Heart right ventricle (tissue), 16 donors: Measurements from ENCODE around the gene AHCTF1. TPM values are rescaled to one million over a fixed set of nuclear protein-coding genes. Genes with fewer than 3 reads are reported as not detected.

ENCODE experiments used
- ATAC-seq, 8 donors: fragments of 200-7000 bp; cut with Tn5 transposase; one replicate each; pipeline ENCODE4 v1.9.1; 2020; ENCODE audit warnings: mild to moderate bottlenecking in 8 of 8, moderate library complexity in 8 of 8, moderate number of reproducible peaks in 1 of 8
- DNase-seq, 2 donors: peaks; one replicate each; pipeline ENCODE4 v3.0.0-alpha.2; 2020
- H3K27ac ChIP-seq, 10 donors: fragments of 200-600 bp; sonication (generic) in 2 of 10; one replicate each; pipeline versions ENCODE4 v1.5.0 to v1.8.0; 2020 to 2022; ENCODE audit warnings: mild to moderate bottlenecking in 3 of 10
- H3K27me3 ChIP-seq, 7 donors: fragments of 200-600 bp; one replicate each; pipeline ENCODE4 v1.8.0; 2021 to 2022; ENCODE audit warnings: mild to moderate bottlenecking in 2 of 7
- H3K36me3 ChIP-seq, 9 donors: fragments of 200-600 bp; sonication (generic) in 1 of 9; one replicate each; pipeline versions ENCODE4 v1.5.0 to v1.8.0; 2020 to 2022; ENCODE audit warnings: mild to moderate bottlenecking in 2 of 9
- H3K4me1 ChIP-seq, 9 donors: fragments of 200-600 bp; sonication (generic) in 1 of 9; one replicate each; pipeline versions ENCODE4 v1.5.0 to v1.8.0; 2020 to 2022; ENCODE audit warnings: mild to moderate bottlenecking in 4 of 9
- H3K4me3 ChIP-seq, 10 donors: fragments of 200-600 bp; sonication (generic) in 2 of 10; one replicate each; pipeline versions ENCODE4 v1.5.0 to v1.8.0; 2020 to 2022; ENCODE audit warnings: mild to moderate bottlenecking in 7 of 10, moderate library complexity in 2 of 10
- H3K9me3 ChIP-seq, 11 donors: fragments of 200-600 bp in 10 of 11; sonication (generic) in 2 of 11; one replicate each; pipeline versions ENCODE4 v1.5.0 to v1.8.0; 2013 to 2022; ENCODE audit warnings: mild to moderate bottlenecking in 2 of 11, control low read depth in 1 of 11, moderate library complexity in 1 of 11
- CTCF ChIP-seq, 9 donors: fragments of 200-600 bp; sonication (generic) in 2 of 9; IDR thresholded peaks; one replicate each; pipeline versions ENCODE4 v1.5.0 to v1.8.0; 2021 to 2022; ENCODE audit warnings: antibody characterized with exemption in 9 of 9, mild to moderate bottlenecking in 5 of 9, moderate library complexity in 1 of 9
- WGBS, 2 donors: extraction: QIAGEN DNeasy Blood & Tissue Kit; methylation state at CpG; one replicate each; pipeline ENCODE4 v1.1.7; 2013; ENCODE audit warnings: inconsistent platforms in 1 of 2; 5-methylcytosine and 5-hydroxymethylcytosine counted together
- intact Hi-C, 10 donors: fragments of 100-400 bp; cut with DNase I; formaldehyde crosslinking; loops; one replicate each; pipeline versions ENCODE4 v1.11.1 to v1.14.2; 2022
- polyA plus RNA-seq, 2 donors: library from polyadenylated mRNA; stranded (reverse); fragments of 200-250 nt; gene quantifications; one replicate each; pipeline ENCODE4 v1.2.3, GENCODE V29; 2013
- total RNA-seq, 10 donors: library from RNA; stranded (reverse); fragmentation: NEBNext Ultra II Directional in 3 of 10; extraction: Animal tissue kit (Norgen Biotek cat#: 25700) in 3 of 10; gene quantifications; one replicate each; pipeline versions ENCODE4 v1.2.1 to v1.2.4, GENCODE V29; 2021 to 2023
- donor health status: Arrhythmogenic right ventricular cardiomyopathy.
- donor health status: ischemic (EF 13 %, LVEDD 7.1; RV severe dilation, severe dysfunction).
- donor health status: healthy with polysubstance abuse.
- donor health status: DM: no; HTN: yes; CAD: no.
- donor health status: DM: no; HTN: no; CAD: no.
- donor health status: ischemic (EF 25% LVEDD 6.9; RV normal size, moderate dysfunction).
- donor health status: ischemic (EF 25% LVEDD 5.7; RV mildly dilated, moderate dysfunction).
- donor health status: healthy.
- donor health status: DM: yes; HTN: yes; CAD: no.
- donor health status: Ischemic cardiomyopathy.
- donor health status: ischemic (EF 35%, LVEDD 5.7; RV mildly dilated, moderate dysfunction).
- donor health status: nonischemic (EF 11% LVEDD 7.7; RV severe dilation, severe dysfunction).
- donor health status: DM: yes; HTN: yes; CAD: no.
- donor health status: PGD.
- donor health status: ischemic (EF 29% LVEDD 5.4; RV normal size, mild dysfunction).
- donor health status: nonischemic (EF 23%, LVEDD 6.1; RV moderate dilation, normal function).

AHCTF1 gene
- total and polyA plus RNA-seq, 12 donors = 5.7 to 29.2 (median 18.5) TPM

DNA sequence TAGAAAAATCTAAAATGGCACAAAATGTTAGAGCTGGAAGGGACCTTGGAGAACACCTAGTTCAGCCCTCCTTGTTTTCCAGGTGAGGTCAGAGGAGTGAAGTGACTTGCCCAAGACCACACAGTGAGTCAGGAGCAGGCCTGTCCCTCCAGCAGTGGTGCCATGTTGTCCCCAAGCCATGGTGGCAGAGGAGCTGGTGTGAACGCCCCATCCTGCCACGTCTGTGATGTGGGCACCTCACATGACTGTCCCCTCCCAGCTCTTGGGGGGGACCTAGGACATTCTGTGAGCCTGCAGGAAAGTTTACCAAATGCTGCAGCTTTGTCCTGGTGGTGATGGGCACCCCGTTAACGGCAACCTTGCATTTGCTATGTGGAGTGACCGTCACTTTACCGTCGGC, 141.4 kb downstream of the AHCTF1 start:
- intact Hi-C loops = no loop called here
- WGBS, 2 donors = 97 to 99% methylated on average over 7 of the region's 7 CpGs
- H3K27me3 ChIP-seq = peaks cover 0 to 7% (median 0%) of the 10 kb centered on the region in 7 donors
- H3K9me3 ChIP-seq = no peaks in the 10 kb centered on the region
- H3K4me3 ChIP-seq = no peak overlapping the region
- no peak overlapping the region for H3K27ac ChIP-seq
- DNase-seq = no peak
- TF ChIP-seq CTCF (IDR thresholded peaks at IDR 0.05) = no peak
- H3K4me1 ChIP-seq = peaks cover 0 to 26% (median 17%) of the 10 kb centered on the region in 9 donors
- ATAC-seq = no peak
- H3K36me3 ChIP-seq = no peaks in the 10 kb centered on the region

GRCh38 chr1:246789454-246790339, 142.1 kb downstream of the AHCTF1 start:
- intact Hi-C loops = no loop called here
- no peaks in the 10 kb centered on the region for H3K36me3 ChIP-seq
- no peak overlapping the region for H3K27ac ChIP-seq
- ATAC-seq (no peak), DNase-seq (no peak)
- peaks cover 0 to 26% (median 13%) of the 10 kb centered on the region in 9 donors for H3K4me1 ChIP-seq
- H3K27me3 ChIP-seq = peaks cover 0 to 7% (median 0%) of the 10 kb centered on the region in 7 donors
- TF ChIP-seq CTCF (IDR thresholded peaks at IDR 0.05) = no peak
- H3K4me3 ChIP-seq = peak overlapping the region in 3 of 10 donors; percentile 43 to 46 (median 45)
- H3K9me3 ChIP-seq = no peaks in the 10 kb centered on the region
- WGBS, 2 donors = 85 to 89% methylated on average over 25 of the region's 25 CpGs

Other genes starting within 250 kb of the AHCTF1 start
- gene SCCPDH, start 207.5 kb downstream of the AHCTF1 start, total RNA-seq = 10 to 100 TPM; 27.4 to 37.5 (median 31.5) TPM
- gene SCCPDH, start 207.5 kb downstream of the AHCTF1 start, polyA plus RNA-seq = 10 to 100 TPM in 1 of 2 donors, 1 to 10 TPM in 1; 9.9 to 22.7 TPM
- gene ZNF695, start 76.1 kb upstream of the AHCTF1 start, total RNA-seq = under 1 TPM in 2 of 10 donors, not detected in 8; 0.19 to 0.25 TPM
- under 1 TPM in 1 of 2 donors, not detected in 1; 0.01 TPM for gene ZNF695, start 76.1 kb upstream of the AHCTF1 start, polyA plus RNA-seq
- 1 to 10 TPM in 9 of 10 donors, under 1 TPM in 1; 0.42 to 1.6 (median 1.3) TPM for gene ZNF670, start 146.9 kb upstream of the AHCTF1 start, total RNA-seq
- 1 to 10 TPM in 1 of 2 donors, under 1 TPM in 1; 0.73 to 1.2 TPM for gene ZNF670, start 146.9 kb upstream of the AHCTF1 start, polyA plus RNA-seq
- 1 to 10 TPM; 2.1 to 4.7 (median 3.5) TPM for gene ZNF669, start 172.4 kb upstream of the AHCTF1 start, total RNA-seq
- 1 to 10 TPM; 2.6 to 3.8 TPM for gene ZNF669, start 172.4 kb upstream of the AHCTF1 start, polyA plus RNA-seq
- gene ZNF124, start 240.1 kb upstream of the AHCTF1 start, total RNA-seq = 10 to 100 TPM in 6 of 10 donors, 1 to 10 TPM in 4; 7.7 to 13.5 (median 10.2) TPM
- gene ZNF124, start 240.1 kb upstream of the AHCTF1 start, polyA plus RNA-seq = 1 to 10 TPM in 1 of 2 donors, under 1 TPM in 1; 0.51 to 1.0 TPM